Stomach (tissue), 9 donors: ENCODE data around the gene EGR2. TPM values are rescaled to one million over a fixed set of nuclear protein-coding genes. Genes with fewer than 3 reads are reported as not detected.

Source experiments
- DNase-seq, 2 donors: peaks; one replicate each; pipeline versions ENCODE4 v3.0.0 to v3.0.0-alpha.2; 2013 to 2019
- H3K27ac ChIP-seq, 5 donors: fragments of 200-600 bp in 4 of 5; sonication (generic) in 4 of 5; one replicate each; pipeline ENCODE4 v1.5.1; 2013 to 2019; ENCODE audit warnings: mild to moderate bottlenecking in 1 of 5, moderate library complexity in 1 of 5
- H3K27me3 ChIP-seq, 3 donors: fragments of 200-600 bp; sonication (generic); one replicate each; pipeline ENCODE4 v1.5.1; 2017 to 2019; ENCODE audit warnings: mixed run types in 1 of 3
- H3K36me3 ChIP-seq, 4 donors: fragments of 200-600 bp; sonication (generic); 1 replicate in 3 of 4; 2 replicates in 1 of 4; pipeline ENCODE4 v1.5.1; 2016 to 2019
- H3K4me1 ChIP-seq, 4 donors: fragments of 200-600 bp; sonication (generic); one replicate each; pipeline ENCODE4 v1.5.1; 2016 to 2019
- H3K4me3 ChIP-seq, 4 donors: fragments of 200-600 bp; sonication (generic) in 3 of 4; one replicate each; pipeline ENCODE4 v1.5.1; 2016 to 2019; ENCODE audit warnings: mild to moderate bottlenecking in 1 of 4
- H3K9me3 ChIP-seq, 4 donors: fragments of 200-600 bp; sonication (generic); one replicate each; pipeline ENCODE4 v1.5.1; 2016 to 2019
- CTCF ChIP-seq, 7 experiments: fragments of 450-650 bp in 4 of 7; fragments of 200-600 bp in 3 of 7; sonication (generic) in 3 of 7; IDR thresholded peaks; one replicate each; pipeline ENCODE4 v1.5.1; 2016 to 2019; ENCODE audit warnings: antibody characterized with exemption in 7 of 7, control low read depth in 2 of 7, mild to moderate bottlenecking in 1 of 7
- EP300 ChIP-seq: sonication (generic); formaldehyde crosslinking; IDR thresholded peaks from one replicate; pipeline ENCODE4 v1.6.1; 2017; ENCODE audit warnings: antibody characterized with exemption
- POLR2A ChIP-seq, 4 donors: fragments of 450-650 bp; IDR thresholded peaks; one replicate each; pipeline ENCODE4 v1.6.1; 2016; ENCODE audit warnings: antibody characterized with exemption in 4 of 4, control low read depth in 2 of 4, mild to moderate bottlenecking in 1 of 4, moderate library complexity in 1 of 4
- POLR2AphosphoS5 ChIP-seq, 3 donors: sonication (generic); formaldehyde crosslinking; IDR thresholded peaks; one replicate each; pipeline ENCODE4 v1.6.1; 2016; ENCODE audit warnings: antibody characterized with exemption in 3 of 3
- WGBS, 5 donors: extraction: QIAGEN DNeasy Blood & Tissue Kit in 3 of 5; methylation state at CpG; one replicate each; pipeline versions ENCODE4 v1.1.5 to v1.1.7; 2013 to 2018; 5-methylcytosine and 5-hydroxymethylcytosine counted together
- intact Hi-C: fragments of 100-400 bp; cut with DNase I; formaldehyde crosslinking; loops from one replicate; pipeline ENCODE4 v1.15.1; 2023; ENCODE audit warnings: low total_unique reads
- polyA plus RNA-seq, 3 donors: library from polyadenylated mRNA; stranded (reverse); fragments of 200-250 nt; gene quantifications; one replicate each; pipeline ENCODE4 v1.2.3, GENCODE V29; 2013
- total RNA-seq, 5 donors: library from RNA; depleted of rRNA; stranded (reverse); fragments of >200 nt; gene quantifications; one replicate each; pipeline versions ENCODE4 v1.1.0 to v1.2.3, GENCODE V29; 2014 to 2016
- donor health status: healthy with polysubstance abuse.
- donor health status: Bipolar disorder and iron deficiency.
- donor health status: healthy.

The EGR2 gene
- total and polyA plus RNA-seq, 8 donors = 0.46 to 5.8 (median 1.2) TPM; not detected in 3

- Histone ChIP-seq H3K4me3 (no peak overlapping the region), H3K9me3 (no peaks in the 10 kb centered on the region), H3K36me3 (no peaks in the 10 kb centered on the region), H3K4me1 (peaks cover 17 to 23% (median 20%) of the 10 kb centered on the region in 4 donors), H3K27me3 (peaks cover 0 to 21% (median 0%) of the 10 kb centered on the region in 3 donors), H3K27ac (no peak overlapping the region)
- WGBS, 5 donors = 90 to 95% (median 92%) methylated on average over 3 of the region's 3 CpGs
- DNase-seq = no peak
- TF ChIP-seq CTCF (IDR thresholded peaks at IDR 0.05) = no peak
- no peak for TF ChIP-seq POLR2AphosphoS5 (IDR thresholded peaks at IDR 0.05)
- TF ChIP-seq POLR2A (IDR thresholded peaks at IDR 0.05) = no peak
- TF ChIP-seq EP300 = no peak
- intact Hi-C loops = no loop called here
Observed at GRCh38 chr10:62801871-62802270, 14.3 kb downstream of the EGR2 start.

GRCh38 chr10:62796896-62797295 is 19.3 kb downstream of the EGR2 start:
- H3K36me3 ChIP-seq = no peaks in the 10 kb centered on the region
- no peak overlapping the region for H3K4me3 ChIP-seq
- no peaks in the 10 kb centered on the region for H3K4me1 ChIP-seq
- peaks cover 0 to 21% (median 0%) of the 10 kb centered on the region in 3 donors for H3K27me3 ChIP-seq
- no peak overlapping the region for H3K27ac ChIP-seq
- no peaks in the 10 kb centered on the region for H3K9me3 ChIP-seq
- intact Hi-C loops = no loop called here
- TF ChIP-seq POLR2A (IDR thresholded peaks at IDR 0.05) (no peak), CTCF (IDR thresholded peaks at IDR 0.05) (no peak), EP300 (no peak), POLR2AphosphoS5 (IDR thresholded peaks at IDR 0.05) (no peak)
- DNase-seq = no peak
- whole genome bisulfite sequencing, 5 donors = 59 to 70% (median 65%) methylated on average over 3 of the region's 3 CpGs

- H3K36me3 ChIP-seq = no peaks in the 10 kb centered on the region
- 83 to 90% (median 86%) methylated on average over 4 of the region's 4 CpGs for WGBS, 5 donors
- no peak overlapping the region for H3K4me3 ChIP-seq
- no peaks in the 10 kb centered on the region for H3K9me3 ChIP-seq
- intact Hi-C loops = no loop called here
- H3K27ac ChIP-seq = no peak overlapping the region
- TF ChIP-seq POLR2A (IDR thresholded peaks at IDR 0.05) (no peak), POLR2AphosphoS5 (IDR thresholded peaks at IDR 0.05) (no peak), CTCF (IDR thresholded peaks at IDR 0.05) (no peak), EP300 (no peak)
- H3K27me3 ChIP-seq = peaks cover 0 to 21% (median 0%) of the 10 kb centered on the region in 3 donors
- DNase-seq = no peak
- H3K4me1 ChIP-seq = no peaks in the 10 kb centered on the region
Observed at GRCh38 chr10:62795762-62796161, 20.4 kb downstream of the EGR2 start.

GRCh38 chr10:62795100-62795499 is 21.1 kb downstream of the EGR2 start:
- no peaks in the 10 kb centered on the region for H3K9me3 ChIP-seq
- H3K27ac ChIP-seq = no peak overlapping the region
- H3K4me3 ChIP-seq = no peak overlapping the region
- H3K4me1 ChIP-seq = no peaks in the 10 kb centered on the region
- no peak for DNase-seq
- intact Hi-C loops = no loop called here
- peaks cover 0 to 17% (median 0%) of the 10 kb centered on the region in 3 donors for H3K27me3 ChIP-seq
- no peaks in the 10 kb centered on the region for H3K36me3 ChIP-seq
- TF ChIP-seq EP300 (no peak), POLR2A (IDR thresholded peaks at IDR 0.05) (no peak), CTCF (IDR thresholded peaks at IDR 0.05) (no peak), POLR2AphosphoS5 (IDR thresholded peaks at IDR 0.05) (no peak)
